AG04450 (cell line): Measurements from ENCODE around the gene ARL6IP1. TPM values are rescaled to one million over a fixed set of nuclear protein-coding genes. Genes with fewer than 3 reads are reported as not detected.
A peak's percentile ranks its signal among the peaks of the same experiment; 100 is the strongest.
"Not testable (repeated sequence)": the region's sequence is repeated elsewhere in the genome, so short reads cannot be mapped to it uniquely, and the experiment has no call there.

Experiments
- CTCF ChIA-PET: fragments of 300-600, 350-600 bp; formaldehyde crosslinking; extraction: SDS; loops from one replicate; lab custom pipeline; 2022; ENCODE audit warnings: antibody characterized with exemption, inconsistent platforms; lab: Charles Lee
- POLR2A ChIA-PET: fragments of 350-600 bp; formaldehyde crosslinking; extraction: SDS; loops from one replicate; lab custom pipeline; 2021; ENCODE audit warnings: antibody characterized with exemption, inconsistent platforms; lab: Yijun Ruan, JAX
- DNase-seq: peaks from one replicate; pipeline ENCODE4 v3.0.0-alpha.2; 2011; ENCODE audit warnings: low read depth, low spot score
- H3K27ac ChIP-seq: one replicate; pipeline ENCODE4 v1.5.1; 2012; ENCODE audit warnings: low read depth, low read length, control low read depth
- H3K27me3 ChIP-seq: one replicate; pipeline ENCODE4 v1.6.0; 2012; ENCODE audit warnings: low read length; ENCODE audit not compliant: control insufficient read depth, insufficient read depth
- H3K4me3 ChIP-seq: 2 replicates; pipeline ENCODE4 v1.5.1; 2011; ENCODE audit warnings: mild to moderate bottlenecking, low read depth, low read length, control low read depth
- H3K9me3 ChIP-seq: 2 replicates; pipeline ENCODE4 v1.5.1; 2012; ENCODE audit warnings: low read length; ENCODE audit not compliant: control insufficient read depth, insufficient read depth
- CTCF ChIP-seq: IDR thresholded peaks from 2 replicates; pipeline ENCODE4 v1.5.1; 2011; ENCODE audit warnings: low read depth, low read length, control low read depth, inconsistent platforms
- polyA plus RNA-seq: library from polyadenylated mRNA; depleted of rRNA; stranded (reverse); fragments of >200 nt; gene quantifications from 2 replicates; pipeline ENCODE4 v1.2.3, GENCODE V29; 2011

Gene ARL6IP1
- polyA plus RNA-seq, 1 experiment, result 155 TPM

- CTCF ChIA-PET, result interaction anchor here (0.8 to 2.8 kb wide), 2 partner anchors 13 to 194 kb away, joined by 3 to 35 read pairs; partner anchors contain the start of gene ARL6IP1
- no peak for TF ChIP-seq CTCF
- H3K9me3 ChIP-seq, result peaks cover 4% of the 10 kb centered on the region; the same call in 1 of the 2 replicates
- no peak for DNase-seq
- no peaks in the 10 kb centered on the region for H3K27me3 ChIP-seq
- H3K27ac ChIP-seq, result no peak overlapping the region
- H3K4me3 ChIP-seq, result peak overlapping the region; percentile 99
- POLR2A ChIA-PET, result interaction anchor here (1.0 to 6.0 kb wide), 3 partner anchors 11 to 16 kb away, joined by 4 to 133 read pairs (median 12); partner anchors contain the start of gene ARL6IP1
Measured at GRCh38 chr16:18788828-18789514, 12.4 kb downstream of the ARL6IP1 start.

GRCh38 chr16:18784917-18785623 is 16.3 kb downstream of the ARL6IP1 start:
- Histone ChIP-seq H3K4me3 (no peak overlapping the region), H3K27ac (no peak overlapping the region), H3K27me3 (no peaks in the 10 kb centered on the region), H3K9me3 (peaks cover 4% of the 10 kb centered on the region; the same call in 1 of the 2 replicates)
- CTCF ChIA-PET, result interaction anchor here (0.6 to 1.0 kb wide), 3 partner anchors 17 to 185 kb away, joined by 3 to 5 read pairs (median 3); partner anchors contain the start of gene ARL6IP1
- TF ChIP-seq CTCF, result no peak
- no peak for DNase-seq
- POLR2A ChIA-PET, result interaction anchor here (1.2 kb wide), 1 partner anchor 17 kb away, joined by 6 read pairs; the partner anchor contains the start of gene ARL6IP1

GRCh38 chr16:18783430-18784341 is 17.7 kb downstream of the ARL6IP1 start:
- CTCF ChIA-PET, result interaction anchor here (1.1 to 1.2 kb wide), 2 partner anchors 18 kb away, joined by 3 to 4 read pairs; partner anchors contain the start of gene ARL6IP1
- TF ChIP-seq CTCF, result no peak
- no peaks in the 10 kb centered on the region for H3K27me3 ChIP-seq
- no peak overlapping the region for H3K4me3 ChIP-seq
- H3K9me3 ChIP-seq, result no peaks in the 10 kb centered on the region
- H3K27ac ChIP-seq, result no peak overlapping the region
- no peak for DNase-seq
- POLR2A ChIA-PET, result interaction anchor here (1.4 kb wide), 1 partner anchor 18 kb away, joined by 5 read pairs; the partner anchor contains the start of gene ARL6IP1

- no peaks in the 10 kb centered on the region for H3K9me3 ChIP-seq
- ChIA-PET CTCF (no interaction called here), POLR2A (interaction anchor here (0.7 to 1.4 kb wide), 2 partner anchors 16 to 19 kb away, joined by 3 to 5 read pairs; partner anchors contain the start of gene ARL6IP1)
- DNase-seq, result no peak
- H3K4me3 ChIP-seq, result no peak overlapping the region
- no peak for TF ChIP-seq CTCF
- H3K27ac ChIP-seq, result no peak overlapping the region
- no peaks in the 10 kb centered on the region for H3K27me3 ChIP-seq
Measured at GRCh38 chr16:18782697-18783429, 18.5 kb downstream of the ARL6IP1 start.

GRCh38 chr16:18781232-18781631 is 20.1 kb downstream of the ARL6IP1 start:
- H3K4me3 ChIP-seq, H3K27me3 ChIP-seq, POLR2A ChIA-PET, H3K9me3 ChIP-seq, H3K27ac ChIP-seq, DNase-seq, CTCF ChIA-PET: not testable (repeated sequence)

- H3K27me3 ChIP-seq, H3K27ac ChIP-seq, H3K4me3 ChIP-seq, CTCF ChIA-PET, POLR2A ChIA-PET, DNase-seq, H3K9me3 ChIP-seq: not testable (repeated sequence)
Measured at GRCh38 chr16:18780460-18781026, 20.8 kb downstream of the ARL6IP1 start.

- CTCF ChIA-PET, result not testable (repeated sequence)
Measured at GRCh38 chr16:18777664-18778063, 23.7 kb downstream of the ARL6IP1 start.

More at GRCh38 chr16:18777664-18778063, 23.7 kb downstream of the ARL6IP1 start:
- H3K4me3 ChIP-seq, DNase-seq, H3K27me3 ChIP-seq, POLR2A ChIA-PET, H3K27ac ChIP-seq, H3K9me3 ChIP-seq: not testable (repeated sequence)
